ENCODE data around the gene ATXN1.

ATXN1 gene

DNA sequence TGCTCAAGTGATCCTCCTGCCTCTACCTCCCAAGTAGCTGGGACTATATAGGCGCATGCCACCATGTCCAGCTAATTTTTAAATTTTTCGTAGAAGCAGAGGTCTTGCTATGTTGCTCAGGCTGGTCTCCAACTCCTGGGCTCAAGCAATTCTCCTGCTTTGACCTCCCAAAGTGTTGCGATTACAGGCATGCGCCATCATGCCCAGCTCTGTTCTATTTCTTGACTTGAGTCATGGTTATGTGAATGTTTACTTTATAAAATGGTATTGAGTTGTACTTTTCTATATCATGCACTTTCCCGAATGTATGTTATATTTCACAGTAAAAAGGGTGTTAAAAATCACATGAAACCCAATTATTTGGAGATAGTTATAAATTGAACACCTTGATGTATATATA lies 17.3 kb upstream of the ATXN1 start:
- no peak for DNase-seq
- Histone ChIP-seq H3K4me3 (ENCODE audit: low read depth, low read length) (no peak overlapping the region), H3K4me1 (no peaks in the 10 kb centered on the region; the same call in 1 of the 2 replicates), H3K36me3 (no peaks in the 10 kb centered on the region), H3K9me3 (no peaks in the 10 kb centered on the region), H3K27me3 (no peaks in the 10 kb centered on the region)
- TF ChIP-seq, protein P1, sequence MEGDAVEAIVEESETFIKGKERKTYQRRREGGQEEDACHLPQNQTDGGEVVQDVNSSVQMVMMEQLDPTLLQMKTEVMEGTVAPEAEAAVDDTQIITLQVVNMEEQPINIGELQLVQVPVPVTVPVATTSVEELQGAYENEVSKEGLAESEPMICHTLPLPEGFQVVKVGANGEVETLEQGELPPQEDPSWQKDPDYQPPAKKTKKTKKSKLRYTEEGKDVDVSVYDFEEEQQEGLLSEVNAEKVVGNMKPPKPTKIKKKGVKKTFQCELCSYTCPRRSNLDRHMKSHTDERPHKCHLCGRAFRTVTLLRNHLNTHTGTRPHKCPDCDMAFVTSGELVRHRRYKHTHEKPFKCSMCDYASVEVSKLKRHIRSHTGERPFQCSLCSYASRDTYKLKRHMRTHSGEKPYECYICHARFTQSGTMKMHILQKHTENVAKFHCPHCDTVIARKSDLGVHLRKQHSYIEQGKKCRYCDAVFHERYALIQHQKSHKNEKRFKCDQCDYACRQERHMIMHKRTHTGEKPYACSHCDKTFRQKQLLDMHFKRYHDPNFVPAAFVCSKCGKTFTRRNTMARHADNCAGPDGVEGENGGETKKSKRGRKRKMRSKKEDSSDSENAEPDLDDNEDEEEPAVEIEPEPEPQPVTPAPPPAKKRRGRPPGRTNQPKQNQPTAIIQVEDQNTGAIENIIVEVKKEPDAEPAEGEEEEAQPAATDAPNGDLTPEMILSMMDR (IDR thresholded peaks at IDR 0.05; ENCODE audit: low read depth, low read length), result no peak

DNA sequence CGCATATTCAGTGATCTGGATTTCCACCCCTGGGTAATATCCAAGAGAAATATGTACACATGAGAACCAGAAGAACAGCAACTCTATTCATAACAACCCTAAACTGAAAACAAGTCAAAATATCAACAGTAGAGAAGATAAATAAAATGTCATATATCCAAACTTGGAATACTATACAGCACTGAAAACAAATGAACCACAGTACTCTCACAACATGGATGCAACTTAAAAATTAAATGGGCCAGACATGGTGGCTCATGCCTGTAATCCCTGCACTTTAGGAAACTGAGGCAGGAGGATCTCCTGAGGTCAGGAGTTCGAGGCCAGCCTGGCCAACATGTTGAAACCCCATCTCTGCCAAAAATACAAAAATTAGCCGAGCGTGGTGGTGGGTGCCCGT lies 16.5 kb upstream of the ATXN1 start:
- TF ChIP-seq, protein P1 (IDR thresholded peaks at IDR 0.05; ENCODE audit: low read depth, low read length), result no peak
- Histone ChIP-seq H3K4me3 (ENCODE audit: low read depth, low read length) (no peak overlapping the region), H3K27me3 (no peaks in the 10 kb centered on the region), H3K9me3 (no peaks in the 10 kb centered on the region), H3K36me3 (no peaks in the 10 kb centered on the region), H3K4me1 (no peaks in the 10 kb centered on the region; the same call in 1 of the 2 replicates)
- DNase-seq, result no peak

- Histone ChIP-seq H3K27me3 (no peaks in the 10 kb centered on the region), H3K4me3 (ENCODE audit: low read depth, low read length) (no peak overlapping the region), H3K9me3 (no peaks in the 10 kb centered on the region), H3K36me3 (no peaks in the 10 kb centered on the region), H3K4me1 (no peaks in the 10 kb centered on the region; the same call in 1 of the 2 replicates)
- TF ChIP-seq, protein P1 (IDR thresholded peaks at IDR 0.05; ENCODE audit: low read depth, low read length), result no peak; the same call in 1 of the 2 replicates
- DNase-seq, result no peak
Observed at GRCh38 chr6:16776394-16777017, 15.2 kb upstream of the ATXN1 start.

- DNase-seq, result no peak
- TF ChIP-seq, protein P1 (IDR thresholded peaks at IDR 0.05; ENCODE audit: low read depth, low read length), result no peak
- no peaks in the 10 kb centered on the region for H3K4me1 ChIP-seq
Observed at GRCh38 chr6:16774437-16774836, 13.2 kb upstream of the ATXN1 start.

DNA sequence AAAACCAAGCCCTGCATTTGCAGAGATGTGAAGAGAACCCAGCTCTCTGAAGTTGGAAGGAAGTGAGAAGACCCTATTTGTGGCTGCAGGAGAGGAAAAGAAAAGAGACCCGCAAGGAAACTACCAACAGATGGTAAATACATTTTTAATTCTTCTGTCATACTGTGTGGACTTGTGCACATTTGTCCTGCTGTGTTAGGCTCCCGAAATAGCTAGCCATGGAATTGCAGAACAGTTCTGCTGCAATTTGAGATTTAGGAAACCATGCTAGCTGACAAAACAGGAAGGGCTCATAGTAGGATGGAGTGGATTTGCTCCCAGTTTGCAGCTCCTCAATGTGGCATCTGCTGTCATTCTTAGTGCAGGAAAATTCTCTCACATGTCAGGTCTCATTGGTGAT lies 12.1 kb upstream of the ATXN1 start:
- Histone ChIP-seq H3K36me3 (no peaks in the 10 kb centered on the region), H3K9me3 (no peaks in the 10 kb centered on the region), H3K4me3 (ENCODE audit: low read depth, low read length) (no peak overlapping the region), H3K4me1 (no peaks in the 10 kb centered on the region), H3K27me3 (no peaks in the 10 kb centered on the region)
- DNase-seq, result no peak
- TF ChIP-seq, protein P1 (IDR thresholded peaks at IDR 0.05; ENCODE audit: low read depth, low read length), result no peak

More at GRCh38 chr6:16774437-16774836, 13.2 kb upstream of the ATXN1 start:
- no peaks in the 10 kb centered on the region for H3K27me3 ChIP-seq
- H3K36me3 ChIP-seq, result no peaks in the 10 kb centered on the region
- no peaks in the 10 kb centered on the region for H3K9me3 ChIP-seq
- no peak overlapping the region for H3K4me3 ChIP-seq (ENCODE audit: low read depth, low read length)

- H3K4me1 ChIP-seq, result no peaks in the 10 kb centered on the region
- peak; percentile 80 for DNase-seq
- no peak overlapping the region for H3K4me3 ChIP-seq (ENCODE audit: low read depth, low read length)
- TF ChIP-seq, protein P1 (IDR thresholded peaks at IDR 0.05; ENCODE audit: low read depth, low read length), result peak; percentile 94
- H3K27me3 ChIP-seq, result no peaks in the 10 kb centered on the region
- H3K9me3 ChIP-seq, result no peaks in the 10 kb centered on the region
- no peaks in the 10 kb centered on the region for H3K36me3 ChIP-seq
Observed at GRCh38 chr6:16770701-16771569, 9.7 kb upstream of the ATXN1 start.
